H7 (cell line): Measurements from ENCODE around the gene MLLT1. TPM values are rescaled to one million over a fixed set of nuclear protein-coding genes. Genes with fewer than 3 reads are reported as not detected.

ENCODE experiments used
- DNase-seq: peaks from one replicate; pipeline ENCODE4 v3.0.0; 2012
- H3K27me3 ChIP-seq: 2 replicates; pipeline ENCODE4 v1.6.0; 2011; ENCODE audit warnings: mild to moderate bottlenecking, low read length; ENCODE audit not compliant: control insufficient read depth, insufficient read depth
- H3K36me3 ChIP-seq: replicated peaks from 2 replicates; pipeline ENCODE4 v1.5.1; 2011; ENCODE audit warnings: low read length; ENCODE audit not compliant: control insufficient read depth, insufficient read depth
- H3K4me3 ChIP-seq: 2 replicates; pipeline ENCODE4 v1.5.1; 2011; ENCODE audit warnings: low read depth, mild to moderate bottlenecking, control low read depth, low read length, moderate library complexity; ENCODE audit not compliant: insufficient read depth
- total RNA-seq: library from RNA; depleted of rRNA; stranded (reverse); fragments of >200 nt; shearing (Covaris generic); gene quantifications from 2 replicates; pipeline ENCODE4 v1.2.3, GENCODE V29; 2014

The MLLT1 gene
- total RNA-seq, 1 experiment from 2014 or later: 17.3 TPM

DNA sequence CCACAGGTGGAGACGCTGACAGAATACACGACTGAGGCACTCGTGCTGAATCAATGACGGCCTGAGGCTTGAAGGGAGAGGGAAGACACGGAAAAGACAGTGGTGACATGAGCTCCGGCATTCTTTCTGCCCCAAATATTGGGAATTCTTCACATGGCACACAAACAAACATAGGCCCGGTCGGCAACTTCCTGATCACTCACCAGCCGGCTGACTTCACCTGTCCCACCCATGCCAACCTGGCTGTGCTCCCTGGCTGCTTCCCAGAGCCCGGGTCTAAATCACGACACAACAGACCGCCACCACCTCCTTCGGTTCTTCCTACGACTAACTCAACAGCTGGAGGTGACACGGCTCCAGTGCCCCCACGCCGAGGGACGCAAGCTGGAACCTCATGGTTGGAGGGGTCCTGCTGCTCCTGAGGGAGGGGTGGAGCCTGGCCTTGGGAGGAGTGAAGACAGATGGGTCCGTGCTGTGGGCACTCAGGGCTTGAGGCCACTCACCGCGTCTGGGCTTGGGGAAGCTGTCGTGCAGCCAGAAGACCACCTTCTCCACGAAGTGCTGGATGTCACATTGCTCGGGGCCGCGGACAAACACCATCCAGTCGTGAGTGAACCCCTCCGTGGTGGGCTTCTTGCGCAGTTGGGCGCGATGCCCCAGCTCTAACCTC lies 9.6 kb downstream of the MLLT1 start:
- Histone ChIP-seq H3K27me3 (no peaks in the 10 kb centered on the region), H3K36me3 (peaks cover 9% of the 10 kb centered on the region), H3K4me3 (no peak overlapping the region)
- DNase-seq: peak; percentile 26

GRCh38 chr19:6269101-6269886 lies 10.5 kb downstream of the MLLT1 start:
- DNase-seq: peak; percentile 33
- Histone ChIP-seq H3K36me3 (peaks cover 9% of the 10 kb centered on the region), H3K4me3 (no peak overlapping the region), H3K27me3 (no peaks in the 10 kb centered on the region)

GRCh38 chr19:6268382-6268771 lies 11.4 kb downstream of the MLLT1 start:
- no peak for DNase-seq
- no peak overlapping the region for H3K4me3 ChIP-seq
- no peaks in the 10 kb centered on the region for H3K27me3 ChIP-seq
- peaks cover 10% of the 10 kb centered on the region for H3K36me3 ChIP-seq

GRCh38 chr19:6267552-6268381 lies 12.0 kb downstream of the MLLT1 start:
- Histone ChIP-seq H3K4me3 (no peak overlapping the region), H3K36me3 (peaks cover 12% of the 10 kb centered on the region), H3K27me3 (no peaks in the 10 kb centered on the region)
- DNase-seq: no peak

DNA sequence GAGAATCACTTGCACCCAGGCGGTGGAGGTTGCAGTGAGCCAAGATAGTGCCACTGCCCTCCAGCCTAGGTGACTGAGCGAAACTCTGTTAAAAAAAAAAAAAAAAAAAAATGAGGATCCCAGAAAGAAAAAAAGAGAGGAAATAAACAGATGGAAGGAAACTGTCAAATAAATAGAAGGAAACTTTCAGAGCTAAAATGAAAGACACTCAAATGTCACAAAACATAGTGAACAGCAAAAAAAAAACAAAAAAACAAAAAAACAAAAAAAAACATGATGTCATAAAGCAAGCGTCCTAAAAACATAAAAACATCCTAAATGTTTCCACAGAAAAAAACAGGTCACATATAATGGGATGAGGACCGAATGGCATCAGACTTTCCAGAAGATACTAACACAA lies 15.0 kb downstream of the MLLT1 start:
- Histone ChIP-seq H3K36me3 (peaks cover 10% of the 10 kb centered on the region), H3K4me3 (no peak overlapping the region), H3K27me3 (no peaks in the 10 kb centered on the region)
- DNase-seq: no peak

GRCh38 chr19:6263735-6264444 lies 15.9 kb downstream of the MLLT1 start:
- Histone ChIP-seq H3K27me3 (no peaks in the 10 kb centered on the region), H3K36me3 (peaks cover 10% of the 10 kb centered on the region), H3K4me3 (no peak overlapping the region)
- DNase-seq: peak; percentile 82

DNA sequence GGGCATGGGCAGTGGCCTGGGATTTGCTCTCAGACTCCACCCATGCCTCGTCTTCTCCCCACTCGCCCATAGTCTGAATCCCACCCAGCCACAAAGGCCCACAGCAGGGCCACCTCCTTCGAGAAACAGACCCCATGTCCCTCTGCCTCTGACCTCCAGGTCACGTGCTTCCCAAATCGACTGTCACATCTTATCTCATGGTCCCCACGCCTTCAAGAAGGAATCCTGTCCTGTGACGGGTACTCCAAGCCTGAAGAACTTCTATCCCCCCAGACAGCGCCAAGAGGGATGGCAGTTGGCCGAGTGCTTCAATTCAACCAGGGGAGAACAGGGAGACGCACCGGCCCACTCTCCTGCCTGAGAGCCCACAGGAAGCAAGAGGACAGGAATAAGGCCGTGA lies 16.5 kb downstream of the MLLT1 start:
- DNase-seq: peak; percentile 32
- H3K36me3 ChIP-seq: peaks cover 13% of the 10 kb centered on the region

GRCh38 chr19:6262519-6262918 lies 17.3 kb downstream of the MLLT1 start:
- DNase-seq: no peak
- peaks cover 16% of the 10 kb centered on the region for H3K36me3 ChIP-seq
- no peaks in the 10 kb centered on the region for H3K27me3 ChIP-seq
- H3K4me3 ChIP-seq: no peak overlapping the region

More for the DNA sequence above, 16.5 kb downstream of the MLLT1 start:
- Histone ChIP-seq H3K27me3 (no peaks in the 10 kb centered on the region), H3K4me3 (no peak overlapping the region)

GRCh38 chr19:6261883-6262282 lies 17.9 kb downstream of the MLLT1 start:
- peaks cover 16% of the 10 kb centered on the region for H3K36me3 ChIP-seq
- no peaks in the 10 kb centered on the region for H3K27me3 ChIP-seq
- peak; percentile 32 for DNase-seq
- no peak overlapping the region for H3K4me3 ChIP-seq

DNA sequence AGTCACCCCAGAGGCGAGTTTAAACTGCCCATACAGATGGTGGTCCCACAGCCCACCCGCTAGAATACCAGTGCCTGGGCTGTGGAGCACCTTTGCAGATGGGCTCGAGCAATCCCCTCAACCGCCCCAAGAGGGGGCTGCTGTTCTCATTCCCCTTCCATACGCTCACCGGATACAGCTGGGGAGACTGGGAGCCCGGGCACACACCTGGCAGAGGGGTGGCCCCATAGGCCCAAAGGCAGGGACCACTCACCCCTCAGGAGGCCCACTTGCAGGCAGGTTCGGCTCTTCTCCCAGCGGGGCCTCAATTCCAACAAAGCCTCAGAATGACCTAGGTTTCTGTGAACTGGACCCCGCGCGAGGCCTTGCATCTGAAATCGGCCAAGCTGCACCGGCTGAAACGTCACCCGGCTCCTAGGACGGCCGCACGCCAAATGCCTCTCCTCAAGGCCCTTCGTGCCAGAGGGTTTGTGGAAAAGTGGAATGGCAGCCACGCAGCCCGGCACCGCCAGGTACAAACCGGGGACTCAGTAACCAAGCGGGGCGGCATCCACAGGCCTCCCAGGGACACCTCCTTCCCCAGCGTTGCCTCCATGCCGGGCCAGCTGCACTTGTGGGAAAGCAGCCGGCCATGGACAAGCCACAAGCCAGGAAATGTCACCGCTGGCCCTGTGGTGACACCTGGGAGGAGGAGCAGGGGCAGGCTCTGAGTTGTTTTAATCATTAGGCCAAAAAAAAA lies 18.7 kb downstream of the MLLT1 start:
- Histone ChIP-seq H3K36me3 (peaks cover 16% of the 10 kb centered on the region), H3K4me3 (no peak overlapping the region), H3K27me3 (no peaks in the 10 kb centered on the region)
- peak; percentile 94 for DNase-seq

DNA sequence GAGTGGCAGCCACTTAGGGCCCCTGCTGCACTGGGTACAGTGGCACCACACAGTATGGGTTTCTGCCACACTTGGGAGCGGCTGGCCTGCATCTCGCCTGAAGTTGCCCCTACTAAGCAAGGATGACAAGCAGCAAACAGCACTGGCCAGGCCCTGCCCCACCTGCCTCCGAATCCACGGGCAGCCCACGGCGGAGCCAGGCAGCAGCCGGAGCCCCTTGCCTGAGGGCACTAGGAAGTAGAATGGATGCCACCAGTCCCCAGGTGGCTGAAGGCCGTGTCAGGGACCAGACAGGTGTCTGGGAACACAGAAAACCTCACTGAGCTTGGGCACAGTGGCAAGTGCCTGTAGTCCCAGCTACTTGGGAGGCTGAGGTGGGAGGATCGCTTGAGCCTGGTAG lies 19.4 kb downstream of the MLLT1 start:
- H3K27me3 ChIP-seq: no peaks in the 10 kb centered on the region
- H3K36me3 ChIP-seq: peaks cover 16% of the 10 kb centered on the region
- peak; percentile 23 for DNase-seq
- H3K4me3 ChIP-seq: no peak overlapping the region

DNA sequence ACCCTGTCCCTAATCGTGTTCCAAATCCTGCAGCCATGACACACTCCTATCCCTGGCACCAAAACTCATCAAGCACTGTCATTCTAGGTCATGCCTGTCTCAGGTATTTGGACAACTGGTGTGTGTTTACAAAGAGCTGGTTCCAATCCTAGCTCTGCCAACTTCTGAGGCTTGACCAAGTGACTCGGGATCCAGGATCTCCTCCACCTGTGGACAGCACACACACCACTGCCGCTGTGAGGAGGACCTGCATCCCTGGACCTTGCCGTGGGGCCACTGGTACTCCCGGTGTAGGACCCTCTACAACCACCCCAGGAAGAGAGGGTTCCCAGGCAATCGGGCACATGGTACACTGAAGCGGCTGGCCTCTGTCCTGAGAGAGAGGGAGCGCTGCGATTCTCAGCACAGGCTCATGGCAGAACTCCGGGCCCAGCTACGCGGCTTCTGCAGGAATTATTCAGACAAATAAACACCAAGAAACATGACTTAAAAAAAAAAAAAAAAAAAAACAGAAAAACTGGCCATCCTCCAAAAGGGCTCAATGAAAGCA lies 20.4 kb downstream of the MLLT1 start:
- no peaks in the 10 kb centered on the region for H3K27me3 ChIP-seq
- no peak for DNase-seq
- H3K4me3 ChIP-seq: no peak overlapping the region
- H3K36me3 ChIP-seq: peaks cover 16% of the 10 kb centered on the region

- no peaks in the 10 kb centered on the region for H3K27me3 ChIP-seq
- peaks cover 16% of the 10 kb centered on the region for H3K36me3 ChIP-seq
- no peak overlapping the region for H3K4me3 ChIP-seq
- DNase-seq: no peak
Observed at GRCh38 chr19:6258812-6259311, 20.9 kb downstream of the MLLT1 start.
